GM12892 (cell line): Measurements from ENCODE around the gene BBLN.

Experiments used
- POLR2A ChIP-seq: IDR thresholded peaks from 2 replicates; pipeline ENCODE4 v1.6.1; 2011; ENCODE audit warnings: low read depth, low read length, control low read depth
- POLR2AphosphoS5 ChIP-seq: IDR thresholded peaks from 2 replicates; pipeline ENCODE4 v1.6.1; 2011; ENCODE audit warnings: low read depth, low read length, control low read depth
- TAF1 ChIP-seq: IDR thresholded peaks from 2 replicates; pipeline ENCODE4 v1.6.1; 2011; ENCODE audit warnings: low read depth, mild to moderate bottlenecking, control low read depth, low read length, borderline replicate concordance

DNA sequence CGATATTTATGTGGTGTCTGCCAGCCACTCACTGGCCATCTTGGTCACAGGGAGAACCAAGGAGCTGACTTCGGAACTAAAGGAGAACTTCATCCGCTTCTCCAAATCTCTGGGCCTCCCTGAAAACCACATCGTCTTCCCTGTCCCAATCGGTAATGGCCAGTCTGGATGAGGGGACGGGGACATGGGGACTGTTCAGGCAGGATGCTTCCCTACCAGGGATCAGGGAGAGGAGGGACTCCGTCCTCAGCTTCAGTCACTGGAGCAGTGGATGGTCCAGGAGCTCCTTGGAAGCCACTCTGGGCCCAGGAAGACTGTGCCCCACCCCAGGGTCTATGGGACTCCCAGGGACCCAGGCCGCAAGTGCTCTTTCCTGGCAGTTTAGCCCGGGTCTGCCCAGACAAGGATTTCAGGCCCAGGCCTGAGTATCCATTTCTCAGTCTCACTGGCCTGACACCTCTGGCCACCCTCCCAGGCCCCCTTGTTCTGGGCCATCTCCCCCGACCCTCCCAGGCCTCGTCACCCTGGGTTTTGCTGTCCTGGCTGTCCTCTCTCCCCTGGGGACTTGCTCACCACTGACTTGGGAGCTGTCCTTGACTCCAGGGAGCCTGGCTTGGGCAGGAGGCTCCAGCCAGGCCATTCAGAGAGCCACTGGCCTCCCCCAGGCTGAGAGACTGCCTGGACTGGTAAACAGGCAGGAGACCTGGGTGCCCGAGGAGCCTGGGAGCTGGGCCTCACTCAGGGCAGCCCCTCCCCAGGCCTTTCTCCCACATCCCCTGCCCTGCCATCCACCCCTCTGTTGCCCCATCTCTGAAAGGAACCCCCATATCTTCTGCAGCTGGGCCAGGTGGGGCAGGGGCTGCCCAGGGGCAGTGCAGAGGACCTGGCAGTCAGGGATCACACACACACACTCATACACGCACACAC lies 7.7 kb upstream of the BBLN start:
- TF ChIP-seq TAF1: no peak
- TF ChIP-seq POLR2A: no peak
- TF ChIP-seq POLR2AphosphoS5: no peak
